IMR-90 (cell line): ENCODE data around the gene SMARCC2. TPM values are rescaled to one million over a fixed set of nuclear protein-coding genes. Genes with fewer than 3 reads are reported as not detected.
A peak's percentile ranks its signal among the peaks of the same experiment; 100 is the strongest.

Experiments used
- ATAC-seq: fragments of 200-7000 bp; cut with Tn5 transposase; 2 replicates; pipeline ENCODE4 v1.9.1; 2020; ENCODE audit warnings: low read depth, mild to moderate bottlenecking, moderate library complexity
- BruUV-seq: library from RNA; stranded (reverse); fragments of 400-500 nt; replicated peaks from 2 replicates; lab custom pipeline; 2021; lab: Mats Ljungman, UMichigan
- CTCF ChIA-PET: fragments of 300-600 bp; formaldehyde crosslinking; extraction: SDS; loops from one replicate; lab custom pipeline; 2021; ENCODE audit warnings: antibody characterized with exemption; lab: Yijun Ruan, JAX
- POLR2A ChIA-PET: fragments of 300-600 bp; sonication (Branson Sonifier 250); formaldehyde crosslinking; loops from one replicate; lab custom pipeline; 2022; ENCODE audit warnings: antibody characterized with exemption; ENCODE audit not compliant: unreplicated experiment; lab: Charles Lee
- DNase-seq: peaks from one replicate; pipeline ENCODE4 v3.0.0; 2013
- H2AFZ ChIP-seq: replicated peaks from 2 replicates; pipeline ENCODE3; 2013; ENCODE audit warnings: low read length, mild to moderate bottlenecking; ENCODE audit not compliant: poor library complexity
- H2AK5ac ChIP-seq: 2 replicates; pipeline ENCODE4 v1.6.1; 2013; ENCODE audit warnings: low read depth, low read length, inconsistent platforms
- H2AK9ac ChIP-seq: replicated peaks from 2 replicates; pipeline ENCODE3; 2013; ENCODE audit warnings: mild to moderate bottlenecking, low read depth, low read length, moderate library complexity; ENCODE audit not compliant: poor library complexity
- H2BK120ac ChIP-seq: 2 replicates; pipeline ENCODE4 v1.6.1; 2013; ENCODE audit warnings: low read depth, low read length, inconsistent platforms
- H2BK15ac ChIP-seq: 3 replicates; pipeline ENCODE4 v1.6.1; 2013; ENCODE audit warnings: low read depth, low read length, inconsistent platforms
- H2BK20ac ChIP-seq: 2 replicates; pipeline ENCODE4 v1.6.1; 2013; ENCODE audit warnings: low read depth, mild to moderate bottlenecking, inconsistent platforms, low read length, moderate library complexity
- H2BK5ac ChIP-seq: 2 replicates; pipeline ENCODE4 v1.6.1; 2013; ENCODE audit warnings: mild to moderate bottlenecking, low read depth, low read length, inconsistent platforms; ENCODE audit not compliant: poor library complexity, severe bottlenecking
- H3K14ac ChIP-seq: replicated peaks from 2 replicates; pipeline ENCODE4 v1.6.1; 2013; ENCODE audit warnings: low read depth, low read length, inconsistent platforms
- H3K18ac ChIP-seq: 2 replicates; pipeline ENCODE4 v1.6.1; 2013; ENCODE audit warnings: low read depth, low read length, control low read depth
- H3K23ac ChIP-seq: 2 replicates; pipeline ENCODE4 v1.6.1; 2013; ENCODE audit warnings: low read depth, low read length, inconsistent platforms
- H3K27ac ChIP-seq: 2 replicates; pipeline ENCODE4 v1.5.1; 2013; ENCODE audit warnings: mild to moderate bottlenecking, control low read depth, low read length; ENCODE audit not compliant: insufficient read depth
- H3K27me3 ChIP-seq: 2 replicates; pipeline ENCODE4 v1.6.1; 2013; ENCODE audit warnings: low read length; ENCODE audit not compliant: control insufficient read depth, insufficient read depth
- H3K36me3 ChIP-seq: 2 replicates; pipeline ENCODE4 v1.6.1; 2013; ENCODE audit warnings: low read length, mixed read lengths; ENCODE audit not compliant: control insufficient read depth, insufficient read depth
- H3K4ac ChIP-seq: 2 replicates; pipeline ENCODE4 v1.6.1; 2013; ENCODE audit warnings: low read depth, low read length, inconsistent platforms
- H3K4me1 ChIP-seq: 2 replicates; pipeline ENCODE4 v1.6.1; 2013; ENCODE audit warnings: low read length, mixed read lengths; ENCODE audit not compliant: control insufficient read depth, insufficient read depth
- H3K4me2 ChIP-seq: 2 replicates; pipeline ENCODE4 v1.6.1; 2013; ENCODE audit warnings: low read depth, mild to moderate bottlenecking, control low read depth, low read length, moderate library complexity
- H3K4me3 ChIP-seq: 2 replicates; pipeline ENCODE4 v1.5.1; 2013; ENCODE audit warnings: low read depth, mild to moderate bottlenecking, control low read depth, low read length, moderate library complexity; ENCODE audit not compliant: insufficient read depth
- H3K56ac ChIP-seq: 2 replicates; pipeline ENCODE4 v1.6.1; 2013; ENCODE audit warnings: low read length, inconsistent platforms; ENCODE audit not compliant: insufficient read depth; ENCODE audit errors: extremely low read depth
- H3K79me1 ChIP-seq, 2 experiments: 2 replicates each; pipeline ENCODE4 v1.6.1; 2013; ENCODE audit warnings: low read length in 2 of 2, inconsistent platforms in 1 of 2, low read depth in 1 of 2
- H3K9ac ChIP-seq: 2 replicates; pipeline ENCODE4 v1.6.1; 2013; ENCODE audit warnings: low read depth, low read length, control low read depth
- H3K9me1 ChIP-seq: 2 replicates; pipeline ENCODE4 v1.6.1; 2013; ENCODE audit warnings: low read length, inconsistent platforms; ENCODE audit not compliant: insufficient read depth
- H3K9me3 ChIP-seq: 2 replicates; pipeline ENCODE4 v1.6.1; 2013; ENCODE audit warnings: low read length; ENCODE audit not compliant: control insufficient read depth, insufficient read depth
- H4K20me1 ChIP-seq: 2 replicates; pipeline ENCODE4 v1.6.1; 2013; ENCODE audit warnings: low read length, inconsistent platforms; ENCODE audit not compliant: insufficient read depth
- H4K5ac ChIP-seq: 2 replicates; pipeline ENCODE4 v1.6.1; 2013; ENCODE audit warnings: mild to moderate bottlenecking, low read depth, low read length, control low read depth
- H4K8ac ChIP-seq, 2 experiments: 2 replicates each; pipeline ENCODE4 v1.6.1; 2013; ENCODE audit warnings: low read depth in 2 of 2, low read length in 2 of 2, control low read depth in 1 of 2, inconsistent platforms in 1 of 2
- H4K91ac ChIP-seq: 2 replicates; pipeline ENCODE4 v1.6.1; 2013; ENCODE audit warnings: low read depth, low read length, inconsistent platforms; ENCODE audit not compliant: insufficient read depth
- BHLHE40 ChIP-seq: fragments of 150-350 bp; IDR thresholded peaks from 2 replicates; pipeline ENCODE4 v1.6.1; 2016; ENCODE audit warnings: mild to moderate bottlenecking, low read depth, low read length
- CEBPB ChIP-seq: IDR thresholded peaks from 2 replicates; pipeline ENCODE4 v1.6.1; 2012; ENCODE audit warnings: low read depth, low read length, improper control_type of control experiment
- FOS ChIP-seq: fragments of 150-350 bp; IDR thresholded peaks from 2 replicates; pipeline ENCODE4 v1.6.1; 2016; ENCODE audit warnings: low read depth, low read length
- MAFK ChIP-seq: IDR thresholded peaks from 2 replicates; pipeline ENCODE4 v1.6.1; 2012; ENCODE audit warnings: low read depth, low read length, improper control_type of control experiment
- MAZ ChIP-seq: IDR thresholded peaks from 2 replicates; pipeline ENCODE4 v1.6.1; 2012; ENCODE audit warnings: low read depth, mild to moderate bottlenecking, low read length, improper control_type of control experiment, moderate library complexity, borderline replicate concordance
- MXI1 ChIP-seq: IDR thresholded peaks from 2 replicates; pipeline ENCODE4 v1.6.1; 2012; ENCODE audit warnings: low read depth, mild to moderate bottlenecking, low read length, moderate library complexity, borderline replicate concordance
- POLR2A ChIP-seq: IDR thresholded peaks from 2 replicates; pipeline ENCODE4 v1.6.1; 2012; ENCODE audit warnings: mild to moderate bottlenecking, low read depth, low read length
- RAD21 ChIP-seq: IDR thresholded peaks from 2 replicates; pipeline ENCODE4 v1.6.1; 2012; ENCODE audit warnings: low read length, improper control_type of control experiment
- SMC3 ChIP-seq: fragments of 150-350 bp; IDR thresholded peaks from 2 replicates; pipeline ENCODE4 v1.6.1; 2016; ENCODE audit warnings: low read depth, mild to moderate bottlenecking, antibody characterized with exemption, low read length, moderate library complexity
- WGBS, 2 experiments: methylation state at CpG; one replicate each; pipeline versions ENCODE4 v1.1.5 to v1.1.7; 2013; ENCODE audit warnings: missing lambda C conversion rate in 2 of 2; ENCODE audit not compliant: insufficient read length in 1 of 2; ENCODE audit errors: extremely low coverage in 2 of 2; 5-methylcytosine and 5-hydroxymethylcytosine counted together
- dilution Hi-C: fragments of 300-500 bp; cut with HindIII; formaldehyde crosslinking; loops from one replicate; pipeline ENCODE4 v1.14.3; 2018; ENCODE audit warnings: low sequenced_read_pairs; ENCODE audit not compliant: unreplicated experiment
- in situ Hi-C: fragments of 300-500 bp; cut with MboI; formaldehyde crosslinking; loops from 3 replicates; pipeline ENCODE4 v1.14.3; 2019; ENCODE audit warnings: low sequenced_read_pairs, inconsistent platforms, mixed read lengths
- intact Hi-C: fragments of 100-400 bp; cut with micrococcal nuclease; formaldehyde crosslinking; loops from 2 replicates; pipeline ENCODE4 v1.10.0; 2022
- polyA plus RNA-seq, 3 experiments: library from polyadenylated mRNA; depleted of rRNA; stranded (reverse); fragments of >200 nt; gene quantifications; 2 replicates each; pipeline ENCODE4 v1.2.3, GENCODE V29; 2012; ENCODE audit warnings: low replicate concordance in 1 of 3
- total RNA-seq: library from RNA; depleted of rRNA; stranded (reverse); fragments of >200 nt; gene quantifications from 2 replicates; pipeline ENCODE4 v1.2.3, GENCODE V29; 2012
- TF ChIP-seq, protein P1 (sequence below): conservative IDR thresholded peaks from 2 replicates; pipeline ENCODE4 v1.5.1; 2012; ENCODE audit warnings: mild to moderate bottlenecking, low read depth, low read length, improper control_type of control experiment

Gene SMARCC2
- total and polyA plus RNA-seq, 2 of the 4 experiments (the other 2 are of a cell fraction) = 42.3 to 43.8 TPM

GRCh38 chr12:56157201-56158028 lies 31.9 kb downstream of the SMARCC2 start:
- Histone ChIP-seq H3K4me3 (peak overlapping the region; percentile 42), H3K27me3 (no peaks in the 10 kb centered on the region), H4K5ac (peak overlapping the region; percentile 77), H3K23ac (peak overlapping the region; percentile 74), H3K4ac (peak overlapping the region; percentile 96), H3K4me2 (peak overlapping the region; percentile 87), H3K79me1 (peaks cover 27 to 72% of the 10 kb centered on the region in 2 experiments), H2BK20ac (0 out of 2 replicates have a peak overlapping the region, but pooled peaks have one; percentile 4), H3K9me3 (no peaks in the 10 kb centered on the region), H3K36me3 (peaks cover 38% of the 10 kb centered on the region), H3K14ac (peak overlapping the region; percentile 82), H2BK120ac (peak overlapping the region; percentile 43; the same call in 1 of the 2 replicates), H2BK5ac (peak overlapping the region; percentile 75), H3K56ac (peak overlapping the region; percentile 66), H4K20me1 (peaks cover 41% of the 10 kb centered on the region), H2AFZ (peak overlapping the region; percentile 87), H2BK15ac (peak overlapping the region; percentile 59; the same call in 1 of the 3 replicates), H4K8ac (peak overlapping the region; percentile 89 to 91), H3K9ac (peak overlapping the region; percentile 76), H4K91ac (peak overlapping the region; percentile 84), H3K9me1 (peaks cover 6% of the 10 kb centered on the region; the same call in 1 of the 2 replicates), H2AK9ac (peak overlapping the region; percentile 87), H3K27ac (peak overlapping the region; percentile 88), H3K18ac (peak overlapping the region; percentile 72), H2AK5ac (peak overlapping the region; percentile 86), H3K4me1 (peaks cover 22% of the 10 kb centered on the region)
- DNase-seq (peak; percentile 83), ATAC-seq (peak; percentile 52)
- TF ChIP-seq MAFK (no peak), RAD21 (peak; percentile 43), SMC3 (no peak), POLR2A (no peak), CEBPB (0 out of 2 replicates have a peak, but pooled peaks have one; percentile 14), FOS (no peak), MAZ (peak; percentile 56; the same call in 1 of the 2 replicates), BHLHE40 (no peak), MXI1 (no peak)
- TF ChIP-seq, protein P1, sequence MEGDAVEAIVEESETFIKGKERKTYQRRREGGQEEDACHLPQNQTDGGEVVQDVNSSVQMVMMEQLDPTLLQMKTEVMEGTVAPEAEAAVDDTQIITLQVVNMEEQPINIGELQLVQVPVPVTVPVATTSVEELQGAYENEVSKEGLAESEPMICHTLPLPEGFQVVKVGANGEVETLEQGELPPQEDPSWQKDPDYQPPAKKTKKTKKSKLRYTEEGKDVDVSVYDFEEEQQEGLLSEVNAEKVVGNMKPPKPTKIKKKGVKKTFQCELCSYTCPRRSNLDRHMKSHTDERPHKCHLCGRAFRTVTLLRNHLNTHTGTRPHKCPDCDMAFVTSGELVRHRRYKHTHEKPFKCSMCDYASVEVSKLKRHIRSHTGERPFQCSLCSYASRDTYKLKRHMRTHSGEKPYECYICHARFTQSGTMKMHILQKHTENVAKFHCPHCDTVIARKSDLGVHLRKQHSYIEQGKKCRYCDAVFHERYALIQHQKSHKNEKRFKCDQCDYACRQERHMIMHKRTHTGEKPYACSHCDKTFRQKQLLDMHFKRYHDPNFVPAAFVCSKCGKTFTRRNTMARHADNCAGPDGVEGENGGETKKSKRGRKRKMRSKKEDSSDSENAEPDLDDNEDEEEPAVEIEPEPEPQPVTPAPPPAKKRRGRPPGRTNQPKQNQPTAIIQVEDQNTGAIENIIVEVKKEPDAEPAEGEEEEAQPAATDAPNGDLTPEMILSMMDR = peak; percentile 80
- 0% methylated on average over 10 of the region's 45 CpGs; no CpG with 5 or more reads in 1 of the 2 experiments for WGBS, 2 experiments
- intact Hi-C loops (loop anchor here (2.0 kb wide), 3 partner anchors 31 to 63 kb away; partner anchors contain the start of genes RNF41 and ZC3H10), in situ Hi-C loops (no loop called here), dilution Hi-C loops (no loop called here)
- ChIA-PET CTCF (no interaction called here), POLR2A (interaction anchor here (1.6 kb wide), 1 partner anchor 29 kb away, joined by 8 read pairs; the partner anchor contains the start of gene ESYT1)
- no TSS peak for BruUV-seq
